ACHN (cell line): ENCODE results near the gene KAZALD1.

Experiments used
- DNase-seq: peaks from one replicate; pipeline ENCODE4 v3.0.0-alpha.2; 2015
- in situ Hi-C: cut with HindIII; loops from 2 replicates; pipeline ENCODE4 v1.10.0; 2017; ENCODE audit warnings: low sequenced_read_pairs, low pct_ligation_motif_present, low pct_unique_long_range_greater_than_20kb

Gene KAZALD1

GRCh38 chr10:101063548-101064414 lies 2.0 kb downstream of the KAZALD1 start:
- no peak for DNase-seq
- in situ Hi-C loops, result no loop called here

GRCh38 chr10:101064415-101065030 lies 2.7 kb downstream of the KAZALD1 start:
- DNase-seq, result no peak
- in situ Hi-C loops, result no loop called here

GRCh38 chr10:101065481-101066145 lies 3.8 kb downstream of the KAZALD1 start:
- no peak for DNase-seq

GRCh38 chr10:101066146-101066895 lies 4.5 kb downstream of the KAZALD1 start:
- in situ Hi-C loops, result no loop called here
- peak; percentile 88 for DNase-seq

More at GRCh38 chr10:101065481-101066145, 3.8 kb downstream of the KAZALD1 start:
- in situ Hi-C loops, result no loop called here

- no peak for DNase-seq
- in situ Hi-C loops, result no loop called here
Observed at GRCh38 chr10:101066896-101067355, 5.1 kb downstream of the KAZALD1 start.

- in situ Hi-C loops, result no loop called here
Observed at GRCh38 chr10:101067356-101068083, 5.7 kb downstream of the KAZALD1 start.

GRCh38 chr10:101069441-101069840 lies 7.7 kb downstream of the KAZALD1 start:
- in situ Hi-C loops, result no loop called here
- DNase-seq, result no peak

More at GRCh38 chr10:101067356-101068083, 5.7 kb downstream of the KAZALD1 start:
- DNase-seq, result peak; percentile 90

- in situ Hi-C loops, result no loop called here
- no peak for DNase-seq
Observed at GRCh38 chr10:101070098-101070497, 8.3 kb downstream of the KAZALD1 start.

GRCh38 chr10:101071267-101071884 lies 9.6 kb downstream of the KAZALD1 start:
- in situ Hi-C loops, result no loop called here
- no peak for DNase-seq

- no peak for DNase-seq
- in situ Hi-C loops, result no loop called here
Observed at GRCh38 chr10:101071885-101072433, 10.2 kb downstream of the KAZALD1 start.

GRCh38 chr10:101072923-101073322 lies 11.1 kb downstream of the KAZALD1 start:
- in situ Hi-C loops, result no loop called here
- DNase-seq, result no peak

- DNase-seq, result no peak
- in situ Hi-C loops, result no loop called here
Observed at GRCh38 chr10:101073631-101074030, 11.8 kb downstream of the KAZALD1 start.

GRCh38 chr10:101075775-101076174 lies 14.0 kb downstream of the KAZALD1 start:
- no peak for DNase-seq

GRCh38 chr10:101076630-101077029 lies 14.8 kb downstream of the KAZALD1 start:
- in situ Hi-C loops, result no loop called here
- DNase-seq, result no peak

More at GRCh38 chr10:101075775-101076174, 14.0 kb downstream of the KAZALD1 start:
- in situ Hi-C loops, result no loop called here

GRCh38 chr10:101079874-101080273 lies 18.1 kb downstream of the KAZALD1 start:
- no peak for DNase-seq
- in situ Hi-C loops, result no loop called here

GRCh38 chr10:101080933-101081931 lies 19.4 kb downstream of the KAZALD1 start:
- in situ Hi-C loops, result no loop called here
- DNase-seq, result peak; percentile 34
